Measurements from ENCODE around the gene LMO2. TPM values are rescaled to one million over a fixed set of nuclear protein-coding genes. Genes with fewer than 3 reads are reported as not detected.
"Not testable (repeated sequence)": the region's sequence is repeated elsewhere in the genome, so short reads cannot be mapped to it uniquely, and the experiment has no call there.

The LMO2 gene
- total RNA-seq, 1 experiment from 2014 or later, result 0.33 TPM

DNA sequence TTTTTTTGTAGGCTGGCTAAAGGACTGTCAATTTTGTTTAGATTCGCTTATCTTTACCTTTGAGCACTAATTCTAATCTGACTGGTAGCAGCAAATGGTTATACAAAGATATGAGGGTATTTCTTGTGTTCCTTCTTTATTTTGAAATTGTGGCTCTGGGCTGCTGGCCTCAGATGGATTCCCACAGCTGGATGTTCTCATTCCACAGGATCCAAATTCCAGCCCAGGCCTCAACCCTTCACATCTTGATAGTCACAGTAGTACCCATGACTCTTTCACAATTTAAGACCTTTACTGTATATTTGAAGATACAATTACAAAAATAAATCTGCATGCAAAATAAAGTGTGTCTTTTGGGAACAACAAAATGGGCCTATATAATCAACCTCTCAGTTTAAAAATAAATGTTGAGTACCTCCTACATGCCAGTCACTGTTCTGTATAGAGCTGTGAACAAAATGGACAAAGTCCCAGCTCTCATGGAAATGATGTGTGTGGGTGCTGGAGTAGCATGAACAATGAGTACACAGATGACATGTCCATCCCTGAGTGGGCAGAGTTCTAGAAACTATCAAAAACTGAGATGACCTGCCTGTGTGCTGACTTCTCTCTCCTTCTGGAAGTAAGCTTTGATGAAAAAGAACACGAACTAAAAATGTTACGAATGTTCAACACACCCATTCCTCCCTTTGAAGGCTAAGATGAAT is 65.9 kb downstream of the LMO2 start:
- Mint-ChIP-seq H3K36me3 (ENCODE audit: insufficient read depth in 1 of 3, low read depth in 3 of 3) (no peaks in the 10 kb centered on the region), H3K27ac (no peak overlapping the region), H3K4me3 (no peak overlapping the region), H3K27me3 (ENCODE audit: low read depth) (peaks cover 63% of the 10 kb centered on the region), H3K9me3 (no peaks in the 10 kb centered on the region), H3K4me1 (peaks cover 3 to 4% of the 10 kb centered on the region in 2 experiments; a peak in 2 of 4 replicates)
- Histone ChIP-seq H4K5ac (ENCODE audit: insufficient read length, low read depth, low read length) (no peak overlapping the region), H3K9me3 (ENCODE audit: control insufficient read depth, low read depth, low read length) (no peaks in the 10 kb centered on the region), H2BK20ac (ENCODE audit: low read depth, low read length, poor library complexity, severe bottlenecking) (no peak overlapping the region), H4K91ac (ENCODE audit: insufficient read length, low read depth, low read length) (no peak overlapping the region), H2BK120ac (ENCODE audit: low read depth, low read length, poor library complexity, severe bottlenecking) (no peak overlapping the region), H3T11ph (ENCODE audit: low read length) (no peak overlapping the region), H2BK15ac (ENCODE audit: low read depth, low read length) (no peak overlapping the region), H2AFZ (ENCODE audit: low read length) (no peak overlapping the region), H4K8ac (replicated peaks; ENCODE audit: insufficient read length, low read depth, low read length) (no peak overlapping the region), H3K4ac (ENCODE audit: low read depth, low read length) (no peak overlapping the region), H3K4me2 (ENCODE audit: insufficient read depth, insufficient read length, low read length) (no peak overlapping the region), H3K79me1 (ENCODE audit: insufficient read depth, low read depth, low read length, poor library complexity, severe bottlenecking) (no peaks in the 10 kb centered on the region), H2BK12ac (ENCODE audit: insufficient read length, low read depth, low read length) (no peak overlapping the region), H3K79me2 (ENCODE audit: insufficient read depth, low read length) (no peaks in the 10 kb centered on the region), H3K14ac (ENCODE audit: insufficient read depth, low read length) (no peak overlapping the region), H3K9ac (ENCODE audit: extremely low read depth, insufficient read length, low read length) (no peak overlapping the region), H3K56ac (ENCODE audit: insufficient read length, low read depth, low read length) (no peak overlapping the region), H2AK5ac (ENCODE audit: insufficient read length, low read length) (no peak overlapping the region), H3K23ac (ENCODE audit: insufficient read length, low read depth, low read length) (no peak overlapping the region), H2BK5ac (ENCODE audit: insufficient read length, low read length) (no peak overlapping the region), H3K27ac (ENCODE audit: insufficient read length, low read depth, low read length) (no peak overlapping the region), H4K20me1 (ENCODE audit: control insufficient read depth, insufficient read depth, insufficient read length) (no peaks in the 10 kb centered on the region), H3K23me2 (ENCODE audit: insufficient read length, low read depth, low read length, poor library complexity, severe bottlenecking) (peaks cover 9% of the 10 kb centered on the region), H3K4me1 (ENCODE audit: insufficient read depth, low read length) (no peaks in the 10 kb centered on the region), H3K18ac (ENCODE audit: insufficient read length, low read depth, low read length) (no peak overlapping the region), H3K27me3 (ENCODE audit: insufficient read depth, low read length) (peaks cover 7% of the 10 kb centered on the region; the same call in 1 of the 2 replicates)
- WGBS (ENCODE audit: extremely low coverage, insufficient read length, low lambda C conversion rate), result no CpG with 5 or more reads among the region's 3 CpGs
- no peak for DNase-seq
- TF ChIP-seq, protein P1, sequence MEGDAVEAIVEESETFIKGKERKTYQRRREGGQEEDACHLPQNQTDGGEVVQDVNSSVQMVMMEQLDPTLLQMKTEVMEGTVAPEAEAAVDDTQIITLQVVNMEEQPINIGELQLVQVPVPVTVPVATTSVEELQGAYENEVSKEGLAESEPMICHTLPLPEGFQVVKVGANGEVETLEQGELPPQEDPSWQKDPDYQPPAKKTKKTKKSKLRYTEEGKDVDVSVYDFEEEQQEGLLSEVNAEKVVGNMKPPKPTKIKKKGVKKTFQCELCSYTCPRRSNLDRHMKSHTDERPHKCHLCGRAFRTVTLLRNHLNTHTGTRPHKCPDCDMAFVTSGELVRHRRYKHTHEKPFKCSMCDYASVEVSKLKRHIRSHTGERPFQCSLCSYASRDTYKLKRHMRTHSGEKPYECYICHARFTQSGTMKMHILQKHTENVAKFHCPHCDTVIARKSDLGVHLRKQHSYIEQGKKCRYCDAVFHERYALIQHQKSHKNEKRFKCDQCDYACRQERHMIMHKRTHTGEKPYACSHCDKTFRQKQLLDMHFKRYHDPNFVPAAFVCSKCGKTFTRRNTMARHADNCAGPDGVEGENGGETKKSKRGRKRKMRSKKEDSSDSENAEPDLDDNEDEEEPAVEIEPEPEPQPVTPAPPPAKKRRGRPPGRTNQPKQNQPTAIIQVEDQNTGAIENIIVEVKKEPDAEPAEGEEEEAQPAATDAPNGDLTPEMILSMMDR (conservative IDR thresholded peaks at IDR 0.05), result no peak

DNA sequence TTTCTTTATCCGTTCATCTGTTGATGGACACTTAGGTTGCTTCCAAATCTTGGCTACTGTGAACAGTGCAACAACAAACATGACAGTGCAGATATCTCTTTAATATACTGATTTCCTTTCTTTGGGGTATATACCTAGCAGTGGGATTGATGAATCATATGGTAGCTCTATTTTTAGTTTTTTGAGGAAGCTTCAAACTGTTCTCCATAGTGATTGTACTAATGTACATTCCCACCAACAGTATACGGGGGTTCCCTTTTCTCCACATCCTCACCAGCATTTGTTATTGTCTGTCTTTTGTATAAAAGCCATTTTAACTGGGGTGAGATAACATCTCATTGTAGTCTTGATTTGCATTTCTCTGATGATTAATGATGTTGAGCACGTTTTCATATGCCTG is 68.9 kb downstream of the LMO2 start:
- not testable (repeated sequence) for H3K79me1 ChIP-seq (ENCODE audit: insufficient read depth, low read depth, low read length, poor library complexity, severe bottlenecking); H2BK120ac ChIP-seq (ENCODE audit: low read depth, low read length, poor library complexity, severe bottlenecking); H3K23ac ChIP-seq (ENCODE audit: insufficient read length, low read depth, low read length); H3K18ac ChIP-seq (ENCODE audit: insufficient read length, low read depth, low read length); H2BK15ac ChIP-seq (ENCODE audit: low read depth, low read length); H3K4me3 Mint-ChIP-seq; H3K36me3 Mint-ChIP-seq (ENCODE audit: insufficient read depth in 1 of 3, low read depth in 3 of 3); H3K14ac ChIP-seq (ENCODE audit: insufficient read depth, low read length); H3K9ac ChIP-seq (ENCODE audit: extremely low read depth, insufficient read length, low read length); H3K79me2 ChIP-seq (ENCODE audit: insufficient read depth, low read length); H3K4me1 ChIP-seq (ENCODE audit: insufficient read depth, low read length); H3K27ac ChIP-seq (ENCODE audit: insufficient read length, low read depth, low read length); H3K4me1 Mint-ChIP-seq; H4K8ac ChIP-seq (replicated peaks; ENCODE audit: insufficient read length, low read depth, low read length); H2AK5ac ChIP-seq (ENCODE audit: insufficient read length, low read length); H3K56ac ChIP-seq (ENCODE audit: insufficient read length, low read depth, low read length); H2BK20ac ChIP-seq (ENCODE audit: low read depth, low read length, poor library complexity, severe bottlenecking); H2BK12ac ChIP-seq (ENCODE audit: insufficient read length, low read depth, low read length); H3K27me3 ChIP-seq (ENCODE audit: insufficient read depth, low read length); H4K20me1 ChIP-seq (ENCODE audit: control insufficient read depth, insufficient read depth, insufficient read length); H2AFZ ChIP-seq (ENCODE audit: low read length); H3K4me2 ChIP-seq (ENCODE audit: insufficient read depth, insufficient read length, low read length); H3T11ph ChIP-seq (ENCODE audit: low read length); H3K9me3 ChIP-seq (ENCODE audit: control insufficient read depth, low read depth, low read length); H4K91ac ChIP-seq (ENCODE audit: insufficient read length, low read depth, low read length); DNase-seq; H3K27ac Mint-ChIP-seq; H3K23me2 ChIP-seq (ENCODE audit: insufficient read length, low read depth, low read length, poor library complexity, severe bottlenecking); H3K4ac ChIP-seq (ENCODE audit: low read depth, low read length); H3K9me3 Mint-ChIP-seq; H4K5ac ChIP-seq (ENCODE audit: insufficient read length, low read depth, low read length); H2BK5ac ChIP-seq (ENCODE audit: insufficient read length, low read length)
- no CpG with 5 or more reads among the region's 3 CpGs for WGBS (ENCODE audit: extremely low coverage, insufficient read length, low lambda C conversion rate)
- peaks cover 40% of the 10 kb centered on the region for H3K27me3 Mint-ChIP-seq (ENCODE audit: low read depth)

Measured in H9 (cell line).